Astrocyte (in vitro differentiated cells and primary cell): Measurements from ENCODE around the gene MICAL2. TPM values are rescaled to one million over a fixed set of nuclear protein-coding genes. Genes with fewer than 3 reads are reported as not detected.

Experiments used
- DNase-seq: peaks from one replicate; pipeline ENCODE4 v3.0.0-alpha.2; 2010; ENCODE audit warnings: low read depth
- FAIRE-seq: peaks from 2 replicates; lab custom pipeline; 2011; peaks lifted over from hg19 to GRCh38; lab: Jason Lieb, UNC
- H2AFZ ChIP-seq: 2 replicates; pipeline ENCODE4 v1.6.0; 2012; ENCODE audit warnings: low read depth, low read length, inconsistent platforms
- H3K27ac ChIP-seq: 2 replicates; pipeline ENCODE4 v1.5.1; 2011; ENCODE audit warnings: low read depth, low read length, inconsistent platforms
- H3K27me3 ChIP-seq: 2 replicates; pipeline ENCODE4 v1.6.0; 2011; ENCODE audit warnings: low read length, inconsistent platforms; ENCODE audit not compliant: insufficient read depth
- H3K36me3 ChIP-seq: 2 replicates; pipeline ENCODE4 v1.5.1; 2011; ENCODE audit warnings: low read length, inconsistent platforms; ENCODE audit not compliant: insufficient read depth
- H3K4me1 ChIP-seq: 2 replicates; pipeline ENCODE4 v1.5.1; 2011; ENCODE audit warnings: low read length, inconsistent platforms; ENCODE audit not compliant: insufficient read depth
- H3K4me2 ChIP-seq: 2 replicates; pipeline ENCODE4 v1.6.0; 2012; ENCODE audit warnings: low read length, inconsistent platforms
- H3K4me3 ChIP-seq: 2 replicates; pipeline ENCODE4 v1.5.1; 2011; ENCODE audit warnings: low read depth, mild to moderate bottlenecking, low read length, inconsistent platforms; ENCODE audit not compliant: insufficient read depth
- H3K79me2 ChIP-seq: 2 replicates; pipeline ENCODE4 v1.6.0; 2012; ENCODE audit warnings: mild to moderate bottlenecking, low read length, inconsistent platforms; ENCODE audit not compliant: insufficient read depth
- H3K9ac ChIP-seq: 2 replicates; pipeline ENCODE4 v1.6.0; 2012; ENCODE audit warnings: mild to moderate bottlenecking, low read length, inconsistent platforms
- H3K9me3 ChIP-seq: 2 replicates; pipeline ENCODE4 v1.5.1; 2012; ENCODE audit warnings: low read depth, mild to moderate bottlenecking, low read length, inconsistent platforms; ENCODE audit not compliant: insufficient read depth
- H4K20me1 ChIP-seq: 2 replicates; pipeline ENCODE4 v1.6.0; 2012; ENCODE audit warnings: low read length, inconsistent platforms; ENCODE audit not compliant: insufficient read depth
- H3K27ac Mint-ChIP-seq: one replicate; pipeline ENCODE4 v1.8.0; 2021; ENCODE audit warnings: mild to moderate bottlenecking, mixed read lengths; ENCODE audit not compliant: unreplicated experiment
- H3K27me3 Mint-ChIP-seq: one replicate; pipeline ENCODE4 v1.8.0; 2021; ENCODE audit warnings: low read depth, mixed read lengths; ENCODE audit not compliant: unreplicated experiment
- H3K36me3 Mint-ChIP-seq: one replicate; pipeline ENCODE4 v1.8.0; 2021; ENCODE audit warnings: low read depth, mixed read lengths; ENCODE audit not compliant: unreplicated experiment
- H3K4me1 Mint-ChIP-seq: one replicate; pipeline ENCODE4 v1.8.0; 2021; ENCODE audit warnings: low read depth, mixed read lengths; ENCODE audit not compliant: unreplicated experiment
- H3K4me3 Mint-ChIP-seq: one replicate; pipeline ENCODE4 v1.8.0; 2021; ENCODE audit warnings: mild to moderate bottlenecking, moderate library complexity, mixed read lengths; ENCODE audit not compliant: unreplicated experiment
- H3K9me3 Mint-ChIP-seq: one replicate; pipeline ENCODE4 v1.8.0; 2021; ENCODE audit warnings: mild to moderate bottlenecking, mixed read lengths; ENCODE audit not compliant: unreplicated experiment
- CTCF ChIP-seq: IDR thresholded peaks from 2 replicates; pipeline ENCODE4 v1.5.1; 2011; ENCODE audit warnings: low read depth, mild to moderate bottlenecking, inconsistent platforms, low read length, moderate library complexity; ENCODE audit not compliant: insufficient read depth
- EZH2 ChIP-seq: IDR thresholded peaks from 2 replicates; pipeline ENCODE4 v1.6.1; 2012; ENCODE audit warnings: mild to moderate bottlenecking, low read length, inconsistent platforms; ENCODE audit not compliant: insufficient read depth
- total RNA-seq: library from RNA; stranded (reverse); gene quantifications from 2 replicates; pipeline ENCODE4 v1.2.1, GENCODE V29; 2021

Gene MICAL2
- total RNA-seq, 1 donor from 2014 or later = 357 TPM

- no peak overlapping the region for H3K27ac Mint-ChIP-seq
- H2AFZ ChIP-seq = no peak overlapping the region
- FAIRE-seq (no peak), DNase-seq (no peak)
- H4K20me1 ChIP-seq = no peaks in the 10 kb centered on the region
- no peak overlapping the region for H3K4me3 Mint-ChIP-seq
- H3K4me2 ChIP-seq = no peak overlapping the region
- no peak overlapping the region for H3K9ac ChIP-seq
- H3K4me1 ChIP-seq = peaks cover 8% of the 10 kb centered on the region
- no peak overlapping the region for H3K27ac ChIP-seq
- H3K4me3 ChIP-seq = no peak overlapping the region
- no peaks in the 10 kb centered on the region for H3K36me3 ChIP-seq
- H3K9me3 ChIP-seq = no peaks in the 10 kb centered on the region
- TF ChIP-seq EZH2 (no peak), CTCF (no peak)
- peaks cover 1% of the 10 kb centered on the region for H3K36me3 Mint-ChIP-seq
- no peaks in the 10 kb centered on the region for H3K27me3 Mint-ChIP-seq
- H3K9me3 Mint-ChIP-seq = peaks cover 2% of the 10 kb centered on the region
- H3K79me2 ChIP-seq = no peaks in the 10 kb centered on the region
- H3K4me1 Mint-ChIP-seq = peaks cover 24% of the 10 kb centered on the region
- no peaks in the 10 kb centered on the region for H3K27me3 ChIP-seq
Observed at GRCh38 chr11:12094872-12095800, 15.3 kb upstream of the MICAL2 start.

- Histone ChIP-seq H3K36me3 (no peaks in the 10 kb centered on the region), H4K20me1 (no peaks in the 10 kb centered on the region), H3K9ac (no peak overlapping the region), H2AFZ (no peak overlapping the region), H3K4me2 (no peak overlapping the region), H3K27ac (no peak overlapping the region), H3K4me3 (no peak overlapping the region), H3K4me1 (peaks cover 9% of the 10 kb centered on the region), H3K27me3 (no peaks in the 10 kb centered on the region), H3K9me3 (no peaks in the 10 kb centered on the region), H3K79me2 (no peaks in the 10 kb centered on the region)
- FAIRE-seq (no peak), DNase-seq (no peak)
- H3K9me3 Mint-ChIP-seq = peaks cover 2% of the 10 kb centered on the region
- TF ChIP-seq CTCF (no peak), EZH2 (no peak)
- peaks cover 1% of the 10 kb centered on the region for H3K36me3 Mint-ChIP-seq
- H3K27ac Mint-ChIP-seq = no peak overlapping the region
- H3K4me3 Mint-ChIP-seq = no peak overlapping the region
- peaks cover 20% of the 10 kb centered on the region for H3K4me1 Mint-ChIP-seq
- H3K27me3 Mint-ChIP-seq = no peaks in the 10 kb centered on the region
Observed at GRCh38 chr11:12097219-12097618, 13.2 kb upstream of the MICAL2 start.

GRCh38 chr11:12098601-12099000, 11.8 kb upstream of the MICAL2 start:
- Histone ChIP-seq H3K79me2 (no peaks in the 10 kb centered on the region), H2AFZ (no peak overlapping the region), H4K20me1 (no peaks in the 10 kb centered on the region), H3K4me2 (no peak overlapping the region), H3K4me3 (no peak overlapping the region), H3K9me3 (no peaks in the 10 kb centered on the region), H3K27ac (no peak overlapping the region), H3K36me3 (no peaks in the 10 kb centered on the region), H3K4me1 (peaks cover 6% of the 10 kb centered on the region), H3K9ac (no peak overlapping the region), H3K27me3 (no peaks in the 10 kb centered on the region)
- Mint-ChIP-seq H3K9me3 (peaks cover 2% of the 10 kb centered on the region), H3K36me3 (peaks cover 1% of the 10 kb centered on the region), H3K4me3 (no peak overlapping the region), H3K27ac (no peak overlapping the region), H3K27me3 (peaks cover 1% of the 10 kb centered on the region), H3K4me1 (peaks cover 13% of the 10 kb centered on the region)
- TF ChIP-seq CTCF = no peak
- no peak for TF ChIP-seq EZH2
- DNase-seq = no peak
- no peak for FAIRE-seq
